GM19025 (cell line): ENCODE measurements around the gene TAF5L.
"Not testable (repeated sequence)": the region's sequence is repeated elsewhere in the genome, so short reads cannot be mapped to it uniquely, and the experiment has no call there.

Source experiments
- ATAC-seq: cut with Tn5 transposase; IDR thresholded peaks from one replicate; pipeline ENCODE4 v1.9.1; 2021; ENCODE audit warnings: mild to moderate bottlenecking, low read depth, moderate library complexity; ENCODE audit not compliant: unreplicated experiment

The TAF5L gene

DNA sequence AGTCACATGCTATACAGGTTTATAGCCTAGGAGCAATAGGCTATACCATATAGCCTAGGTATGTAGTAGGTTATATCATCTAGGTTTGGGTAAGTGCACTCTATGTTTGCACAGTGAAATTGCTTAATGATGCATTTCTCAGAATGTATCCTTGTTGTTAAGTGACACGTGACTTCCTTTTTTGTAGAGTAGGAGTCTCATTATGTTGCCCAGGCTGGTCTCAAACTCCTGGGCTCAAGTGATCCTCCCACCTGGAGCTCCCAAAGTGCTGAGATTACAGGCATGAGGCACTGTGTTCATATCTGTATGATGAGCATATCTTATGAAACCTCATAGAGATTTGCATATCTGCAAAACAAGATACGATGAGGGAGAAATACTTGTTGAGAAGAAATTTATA lies 53.6 kb downstream of the TAF5L start:
- no peak for ATAC-seq

DNA sequence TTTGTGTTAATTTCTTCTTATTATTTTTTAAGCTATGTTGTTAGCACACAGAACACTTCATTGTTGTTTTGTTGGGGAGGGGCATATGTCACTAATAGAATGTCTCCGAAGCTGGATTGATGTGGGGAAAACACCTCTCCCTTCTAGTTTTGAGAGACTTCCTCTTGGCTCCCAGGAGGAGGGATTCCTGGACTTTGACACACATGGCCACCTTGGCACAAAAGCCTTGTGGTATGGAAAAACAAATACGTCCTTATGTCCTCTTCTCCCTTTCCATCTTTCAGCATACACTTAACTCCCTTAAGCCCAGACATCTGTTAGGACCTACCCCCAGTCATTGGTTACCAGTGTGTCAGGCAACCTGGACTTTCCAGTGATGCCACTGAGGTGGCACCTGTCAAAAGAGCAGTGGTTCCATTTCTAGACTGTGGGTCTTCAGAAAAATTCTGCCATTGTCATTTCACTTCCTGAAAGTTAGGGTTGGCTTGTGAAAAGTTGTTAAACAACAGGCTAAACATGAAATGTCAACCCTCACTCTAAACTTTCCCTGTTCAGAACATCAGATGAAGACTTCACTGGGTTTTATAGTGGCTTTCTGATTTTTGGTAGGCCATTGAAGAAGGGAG lies 54.9 kb downstream of the TAF5L start:
- no peak for ATAC-seq

DNA sequence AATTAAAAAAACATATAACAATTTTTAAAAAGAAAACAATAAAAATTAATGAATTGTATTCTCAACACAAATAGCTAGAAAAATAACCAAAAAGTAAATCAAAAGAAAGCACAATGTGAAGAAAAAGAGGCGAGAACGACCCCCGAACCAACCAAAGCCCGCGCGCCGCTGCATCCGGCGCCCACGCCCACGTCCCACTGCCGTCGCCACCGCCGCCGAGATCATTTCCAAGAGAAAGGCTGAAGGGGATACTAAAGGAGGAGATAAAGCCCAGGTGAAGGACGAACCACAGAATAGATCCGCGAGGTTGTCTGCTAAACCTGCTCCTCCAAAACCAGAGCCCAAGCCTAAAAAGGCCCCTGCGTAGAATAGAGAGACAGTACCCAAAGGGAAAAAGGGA lies 55.6 kb downstream of the TAF5L start:
- ATAC-seq = no peak

DNA sequence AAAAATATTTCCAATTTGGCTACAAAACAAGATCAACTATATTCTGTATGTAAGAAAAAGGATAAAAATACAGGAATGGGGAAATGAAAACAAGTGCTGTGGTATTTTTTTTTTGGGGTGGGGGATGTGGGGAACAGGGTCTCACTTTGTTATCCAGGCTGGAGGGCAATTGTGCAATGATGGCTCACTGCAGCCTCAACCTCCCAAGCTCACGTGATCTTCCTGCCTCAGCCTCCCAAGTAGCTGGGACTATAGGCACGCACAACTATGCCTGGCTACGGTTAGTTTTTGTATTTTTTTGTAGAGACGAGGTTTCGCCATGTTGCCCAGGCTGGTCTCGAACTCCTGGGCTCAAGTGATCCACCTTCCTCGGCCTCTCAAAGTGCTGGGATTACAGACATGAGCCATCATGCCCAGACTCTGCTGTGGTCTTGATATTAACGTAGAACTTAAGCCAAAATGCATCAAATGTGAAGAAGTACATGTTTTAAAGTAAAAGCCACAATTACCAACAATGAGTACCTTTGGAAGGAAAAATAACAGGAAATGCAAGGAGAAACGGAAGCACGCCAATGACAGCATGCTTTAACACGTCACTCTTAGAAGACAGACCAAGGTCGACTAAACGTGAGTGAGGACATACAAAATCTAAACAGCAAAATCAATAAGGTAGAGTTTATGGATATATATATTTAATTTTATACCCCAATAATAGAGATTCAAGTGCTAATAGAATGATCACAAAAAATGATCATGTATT lies 58.6 kb downstream of the TAF5L start:
- no peak for ATAC-seq

DNA sequence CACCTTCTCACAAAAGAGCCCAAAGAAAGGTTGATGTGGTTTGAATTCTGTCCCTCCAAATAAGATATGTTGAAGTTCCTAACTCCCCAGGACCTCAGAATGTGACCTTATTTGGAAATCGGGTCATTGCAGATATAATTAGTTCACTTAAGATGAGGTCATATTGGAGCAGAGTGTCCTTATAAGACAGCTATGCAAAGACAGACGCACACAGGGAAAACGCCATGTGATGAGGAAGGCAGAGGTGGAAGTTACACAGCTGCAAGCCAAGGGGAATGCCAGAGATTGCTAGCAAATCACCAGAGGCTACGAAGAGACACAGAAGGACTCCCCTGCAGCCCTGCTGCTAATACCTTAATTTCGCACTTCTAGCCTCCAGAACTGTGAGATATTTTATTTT lies 62.2 kb downstream of the TAF5L start:
- ATAC-seq = no peak

DNA sequence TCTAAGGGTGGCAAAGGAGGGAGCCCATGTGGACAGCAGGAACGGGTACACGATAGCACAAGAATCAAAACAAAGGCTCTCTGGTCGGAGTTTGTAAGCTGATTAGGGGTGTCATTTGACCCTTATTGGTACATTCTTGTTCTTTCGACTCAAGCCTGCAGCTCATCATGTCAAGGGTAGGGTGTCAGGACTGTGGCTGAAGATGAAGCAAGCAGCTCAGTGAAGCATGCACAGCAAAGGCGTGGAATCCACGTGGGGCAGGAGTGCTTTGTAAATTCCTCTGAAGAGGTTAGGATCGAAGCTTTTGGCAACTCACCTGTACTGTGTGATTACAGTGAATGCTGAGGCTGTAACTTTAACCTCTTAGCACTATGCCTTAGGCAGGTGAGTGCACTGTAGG lies 62.7 kb downstream of the TAF5L start:
- ATAC-seq = no peak

DNA sequence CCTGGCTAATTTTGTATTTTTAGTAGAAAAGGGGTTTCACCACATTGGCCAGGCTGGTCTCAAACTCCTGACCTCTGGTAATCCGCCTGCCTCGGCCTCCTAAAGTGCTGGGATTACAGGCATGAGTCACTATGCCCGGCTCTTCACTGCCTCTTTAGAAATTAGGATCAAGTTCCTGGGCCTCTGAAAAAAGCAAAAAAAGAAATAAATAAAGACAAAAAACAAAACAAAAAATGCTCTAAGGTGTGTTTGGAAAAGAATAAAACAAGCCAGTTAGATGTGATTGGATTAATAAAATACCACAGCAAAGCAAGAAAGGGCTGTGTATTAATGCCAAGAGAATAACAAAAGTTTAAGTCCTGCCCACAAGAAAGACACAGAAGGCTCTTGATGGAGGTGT lies 63.2 kb downstream of the TAF5L start:
- ATAC-seq = no peak

DNA sequence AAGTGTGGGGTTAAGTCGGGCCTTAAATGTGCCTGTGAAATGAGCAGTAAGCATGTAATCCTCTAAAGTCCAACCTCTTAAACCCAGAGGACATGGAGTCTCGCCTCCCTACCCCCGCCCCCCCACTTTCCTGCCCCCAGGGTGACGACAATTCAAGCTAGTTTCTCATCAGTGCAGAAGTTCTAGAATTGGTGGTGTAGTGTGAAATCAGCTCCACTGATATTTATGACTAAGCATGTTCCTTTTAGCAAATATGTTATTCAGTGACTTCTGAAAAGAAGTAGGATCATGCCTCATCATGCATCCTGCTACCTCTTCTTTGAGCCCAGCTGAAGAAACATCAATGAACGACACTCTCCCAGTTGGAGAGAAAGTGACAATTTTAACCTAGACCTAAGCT lies 64.8 kb downstream of the TAF5L start:
- no peak for ATAC-seq

DNA sequence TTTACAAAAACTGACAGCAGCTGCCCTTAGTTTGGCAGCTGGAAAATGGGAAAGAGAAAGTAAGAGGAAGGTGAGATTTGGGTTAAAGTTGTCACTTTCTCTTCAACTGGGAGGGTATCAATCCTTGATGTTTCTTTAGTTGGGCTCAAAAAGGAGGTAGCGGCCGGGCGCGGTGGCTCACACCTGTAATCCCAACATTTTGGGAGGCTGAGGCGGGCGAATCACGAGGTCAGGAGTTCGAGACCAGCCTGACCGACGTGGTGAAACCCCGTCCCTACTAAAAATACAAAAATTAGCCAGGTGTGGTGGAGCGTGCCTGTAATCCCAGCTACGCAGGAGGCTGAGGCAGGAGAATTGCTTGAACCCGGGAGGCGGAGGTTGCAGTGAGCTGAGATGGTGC lies 65.8 kb downstream of the TAF5L start:
- not testable (repeated sequence) for ATAC-seq

DNA sequence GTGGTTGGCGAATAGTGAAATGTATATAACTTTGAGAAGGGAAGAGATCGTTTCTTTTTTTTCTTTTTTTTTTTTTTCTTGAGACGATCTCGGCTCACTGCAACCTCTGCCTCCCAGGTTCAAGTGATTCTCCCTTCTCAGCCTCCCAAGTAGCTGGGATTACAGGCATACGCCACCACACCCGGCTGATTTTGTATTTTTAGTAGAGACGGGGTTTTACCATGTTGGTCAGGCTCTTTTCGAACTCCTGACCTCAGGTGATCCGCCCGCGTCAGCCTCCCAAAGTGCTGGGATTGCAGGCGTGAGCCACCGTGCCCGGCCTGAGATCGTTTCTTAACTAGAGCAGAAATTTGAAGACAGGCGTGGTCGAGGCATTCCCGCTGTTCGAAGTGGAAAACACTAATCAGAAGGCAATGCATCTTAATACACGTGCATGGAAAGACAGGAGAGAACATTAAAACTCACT lies 66.6 kb downstream of the TAF5L start:
- ATAC-seq = not testable (repeated sequence)

DNA sequence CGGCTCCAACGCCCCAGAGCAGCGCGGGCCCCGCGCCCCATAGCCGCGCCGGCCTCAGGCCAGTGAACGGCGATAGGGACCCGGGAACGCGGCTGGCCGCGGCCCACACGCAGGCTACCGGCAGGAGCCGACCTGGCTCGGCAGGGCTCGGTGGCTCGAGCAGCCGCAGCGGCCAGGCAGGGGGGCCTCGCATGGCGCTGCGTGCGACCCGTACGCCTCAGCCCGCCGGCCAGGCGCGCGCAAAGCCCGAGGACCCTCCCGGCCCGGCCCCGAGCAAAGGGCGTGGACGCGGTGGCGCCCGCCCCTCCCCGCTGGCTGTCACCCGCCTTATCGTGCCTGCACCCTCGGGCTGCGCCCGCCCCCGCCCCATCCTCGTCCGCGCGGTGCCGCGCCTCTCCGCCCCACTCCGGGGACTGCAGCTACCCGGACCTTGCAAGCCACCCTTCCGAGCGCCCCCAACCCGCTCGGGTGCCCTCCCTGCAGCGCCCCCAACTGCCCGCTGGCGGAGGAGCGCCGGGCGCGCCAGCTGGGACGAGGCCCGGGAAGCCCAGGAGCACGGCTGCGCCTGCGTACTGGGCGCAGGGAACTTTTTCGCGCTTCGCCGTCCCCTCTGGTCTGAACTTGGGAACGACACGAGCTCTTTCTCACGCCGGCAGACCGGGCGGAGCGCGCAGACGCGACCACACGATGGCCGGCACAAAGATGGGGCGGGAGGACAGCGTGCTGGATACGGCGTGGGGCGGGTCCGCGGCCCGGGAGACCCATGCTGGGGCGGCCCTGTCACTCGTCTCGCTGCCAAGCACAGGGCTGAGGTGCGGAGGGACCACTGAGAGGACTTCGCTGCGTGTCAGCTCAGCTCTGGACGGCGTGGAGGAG lies 67.2 kb downstream of the TAF5L start, which contains the start of gene ABCB10:
Gene ABCB10 (minus strand): TSS at position 248 of the 876 bp plus-strand sequence. CDS start 55 bp downstream, at position 193.
- peak; percentile 78 for ATAC-seq

DNA sequence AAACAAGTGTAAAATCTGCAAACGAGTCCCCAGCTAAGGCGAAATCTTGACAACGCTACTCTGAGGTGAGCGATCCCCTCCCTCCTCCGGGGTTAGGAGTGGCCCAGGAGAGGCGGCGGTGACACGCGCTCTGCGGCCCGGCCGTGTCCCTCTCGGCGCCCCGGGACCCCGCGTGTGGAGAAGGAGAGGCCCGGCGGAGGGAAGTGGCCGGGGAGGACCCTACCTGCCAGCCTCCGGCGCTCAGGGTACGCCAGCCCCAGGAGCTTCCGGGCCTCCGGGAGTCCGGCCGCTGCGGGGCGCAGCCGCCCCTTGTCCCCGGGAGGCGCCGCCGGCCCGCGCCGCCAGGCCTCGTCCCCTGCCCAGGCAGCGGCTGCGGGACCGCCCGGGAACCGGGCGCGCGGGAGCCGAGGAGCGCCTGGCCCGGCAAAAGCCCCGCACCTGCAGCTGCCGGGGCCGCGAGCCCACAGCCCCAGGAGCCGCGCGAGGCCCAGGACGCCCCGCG lies 68.0 kb downstream of the TAF5L start:
- peak; percentile 27 for ATAC-seq

DNA sequence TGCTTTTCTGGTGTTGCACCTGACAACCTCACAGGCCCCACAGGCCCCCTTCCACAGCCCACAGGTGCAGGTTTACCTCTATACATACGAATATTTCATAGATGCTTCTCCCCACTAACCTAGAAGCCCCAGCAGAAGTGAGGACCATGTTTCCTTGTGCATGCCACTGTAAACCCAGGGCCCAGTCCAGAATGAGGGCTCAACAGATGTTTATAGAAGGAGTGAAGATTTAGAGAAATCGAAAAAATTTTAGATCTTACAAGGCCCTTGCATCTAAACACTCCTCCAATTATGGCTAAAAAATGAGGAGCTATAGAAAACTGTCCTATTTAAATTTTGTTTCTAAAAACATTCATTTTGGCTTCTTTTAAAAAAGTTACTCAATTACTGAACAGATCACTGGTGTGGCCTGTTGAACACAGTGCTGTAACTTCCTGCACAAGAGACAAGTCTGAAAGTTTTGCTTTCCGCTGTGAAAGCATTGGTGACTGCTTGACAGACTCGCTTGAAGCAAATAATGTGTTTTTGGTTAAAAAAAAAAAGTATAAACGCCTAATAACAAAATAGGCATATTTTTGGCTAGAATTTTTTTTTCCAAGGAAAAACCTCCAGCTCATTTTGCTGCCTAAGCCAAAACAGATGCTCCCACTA lies 68.6 kb downstream of the TAF5L start:
- no peak for ATAC-seq

DNA sequence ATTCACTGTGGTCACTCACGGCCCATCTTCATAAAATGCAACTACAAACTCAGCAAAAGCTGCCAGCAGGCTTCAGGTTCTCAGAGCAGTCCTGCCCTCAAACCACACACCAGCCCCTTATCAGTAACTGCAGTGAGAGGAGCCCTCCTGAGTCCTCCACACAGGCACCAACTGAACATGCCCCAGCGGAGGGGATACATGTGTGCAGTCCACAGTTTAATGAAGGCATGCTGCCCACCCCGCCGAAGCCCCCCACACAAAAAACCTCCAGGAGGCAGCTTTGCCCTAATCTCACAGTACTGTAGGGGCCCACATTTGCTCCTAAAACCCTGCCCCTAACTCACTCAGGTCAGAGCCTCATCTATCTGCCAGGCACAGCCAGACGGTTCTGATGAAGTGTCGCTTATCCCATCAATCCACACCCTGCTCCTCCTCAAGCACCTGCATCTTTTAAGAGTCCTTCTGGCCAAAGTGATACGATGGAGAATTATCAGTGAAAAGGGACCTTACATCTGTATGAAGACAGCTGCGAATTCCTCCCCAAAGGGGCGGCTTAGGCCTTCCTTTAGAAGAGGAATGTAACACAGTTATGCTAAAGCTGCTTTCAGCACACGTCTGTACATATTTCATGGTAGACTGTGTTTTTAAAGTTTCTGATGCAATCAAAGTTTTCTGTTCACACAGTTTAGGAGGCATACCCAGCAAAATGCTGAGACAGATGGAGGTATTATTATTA lies 70.9 kb downstream of the TAF5L start:
- ATAC-seq = no peak

DNA sequence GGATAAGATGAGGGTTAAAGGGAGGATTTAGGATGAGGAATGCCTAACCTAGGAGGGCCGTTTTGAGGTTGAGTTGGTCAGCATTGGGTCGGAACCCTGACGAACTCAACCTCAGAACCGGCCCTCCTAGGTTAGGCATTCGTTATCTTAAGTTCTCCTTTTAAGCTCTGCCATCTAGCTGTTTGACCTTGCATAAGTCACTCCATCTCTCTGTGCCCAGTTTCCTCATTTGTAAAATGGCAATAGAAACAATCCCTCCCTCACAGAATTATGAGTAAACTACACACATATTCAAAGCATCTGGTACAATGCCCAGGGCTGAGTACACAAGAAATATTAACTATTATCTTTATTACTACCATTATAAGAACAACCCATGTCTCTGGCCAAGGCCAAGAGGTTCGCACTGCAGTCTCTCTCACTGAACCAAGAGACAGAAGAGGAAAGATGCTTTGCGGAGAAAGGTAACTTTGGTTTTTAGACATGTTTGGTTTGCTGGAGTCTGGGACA lies 72.2 kb downstream of the TAF5L start:
- ATAC-seq = no peak

DNA sequence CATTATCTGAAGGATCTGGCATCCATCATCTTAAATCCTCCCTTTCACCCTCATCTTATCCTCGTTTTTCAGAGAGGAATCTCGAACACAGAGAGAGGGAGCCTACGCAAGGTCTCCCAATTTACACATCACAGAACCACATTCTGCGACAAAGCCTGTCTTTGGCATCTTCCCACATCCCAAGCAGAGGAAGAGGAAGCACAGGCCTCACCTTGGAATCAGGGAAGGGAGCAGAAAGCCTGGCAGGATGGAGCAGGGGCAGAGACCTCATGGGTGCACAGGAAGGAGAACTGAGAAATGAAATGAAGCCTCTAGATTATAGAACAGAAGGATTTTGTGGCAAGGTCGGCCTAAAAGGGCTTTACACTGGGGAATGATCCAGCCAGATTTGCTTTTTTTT lies 73.2 kb downstream of the TAF5L start:
- no peak for ATAC-seq

DNA sequence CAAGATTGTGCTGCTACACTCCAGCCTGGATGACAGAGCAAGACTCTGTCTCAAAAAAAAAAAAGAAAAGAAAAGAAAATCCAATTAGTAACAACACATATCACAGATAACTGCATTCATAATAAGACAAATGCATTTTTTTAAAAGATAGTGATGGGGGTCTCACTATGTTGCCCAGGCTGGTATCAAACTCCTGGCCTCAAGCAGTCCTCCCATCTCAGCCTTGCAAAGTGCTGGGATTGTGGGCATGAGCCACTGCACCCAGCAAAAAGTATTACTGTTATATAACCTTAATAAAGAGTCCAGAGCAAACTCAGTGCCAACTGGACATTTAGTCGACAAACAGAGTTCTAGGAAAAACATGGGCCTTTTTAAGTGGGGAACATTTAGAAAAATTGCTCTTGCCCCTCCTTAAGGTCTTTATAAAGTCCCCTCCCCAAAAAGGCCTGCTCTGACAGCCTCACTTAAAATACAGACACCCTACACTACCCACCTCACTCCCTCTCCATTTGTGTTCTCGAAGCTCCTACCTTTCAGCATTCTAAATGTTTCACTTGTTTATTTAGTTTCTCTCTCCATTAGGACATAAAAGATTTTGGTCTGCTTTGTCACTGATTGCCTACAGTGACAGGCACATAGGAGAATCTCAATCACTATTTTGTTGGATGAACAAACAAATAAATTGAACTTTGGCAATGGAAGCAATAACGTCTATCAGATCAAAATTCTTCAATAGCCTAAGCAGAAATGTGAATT lies 74.9 kb downstream of the TAF5L start:
- no peak for ATAC-seq

DNA sequence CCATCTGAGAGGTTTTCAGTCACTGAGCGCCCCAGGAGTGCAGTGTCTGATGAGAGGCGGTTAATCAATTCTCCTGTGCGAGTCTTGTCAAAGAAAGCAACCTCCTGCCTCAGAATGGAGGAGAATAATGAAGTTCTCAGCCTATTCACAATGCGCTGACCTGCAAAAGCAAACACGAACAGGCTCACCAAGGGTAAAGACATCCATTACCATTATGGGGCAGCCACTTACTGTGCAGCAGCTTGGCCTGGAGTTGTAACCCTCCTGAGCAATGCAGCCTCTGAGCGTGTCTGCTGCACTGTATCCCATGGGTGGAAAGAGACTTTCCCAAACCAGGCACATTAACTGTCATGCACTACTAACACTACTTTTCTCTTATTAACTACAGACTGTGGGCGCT lies 78.4 kb downstream of the TAF5L start:
- no peak for ATAC-seq

DNA sequence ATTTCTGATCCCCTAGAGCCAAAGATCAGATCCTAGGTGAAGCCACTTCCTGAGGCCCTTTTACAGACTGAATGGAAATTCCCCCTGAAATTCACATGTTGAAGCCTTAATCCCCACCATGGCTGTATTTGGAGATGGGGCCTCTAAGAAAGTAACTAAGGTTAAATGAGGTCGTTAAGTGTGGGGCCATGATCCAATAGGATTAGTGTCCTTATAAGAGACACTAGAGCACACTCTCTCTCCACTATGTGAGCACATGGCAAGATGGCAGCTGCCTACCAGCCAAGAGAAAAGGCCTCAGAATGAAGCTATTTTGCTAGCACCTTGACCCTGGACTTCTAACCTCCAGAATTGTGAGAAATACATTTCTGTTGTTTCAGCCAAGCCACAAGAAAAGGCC lies 81.3 kb downstream of the TAF5L start:
- ATAC-seq = no peak
